Dermis blood vessel endothelial cell (primary cell): Measurements from ENCODE around the gene BEND7. TPM values are rescaled to one million over a fixed set of nuclear protein-coding genes. Genes with fewer than 3 reads are reported as not detected.
"Not testable (repeated sequence)": the region's sequence is repeated elsewhere in the genome, so short reads cannot be mapped to it uniquely, and the experiment has no call there.

Experiments
- DNase-seq: peaks from one replicate; pipeline ENCODE4 v3.0.0; 2010
- total RNA-seq: library from RNA; depleted of rRNA; stranded (reverse); fragments of >200 nt; gene quantifications from 2 replicates; pipeline ENCODE4 v1.2.3, GENCODE V29; 2014

Gene BEND7, protein sequence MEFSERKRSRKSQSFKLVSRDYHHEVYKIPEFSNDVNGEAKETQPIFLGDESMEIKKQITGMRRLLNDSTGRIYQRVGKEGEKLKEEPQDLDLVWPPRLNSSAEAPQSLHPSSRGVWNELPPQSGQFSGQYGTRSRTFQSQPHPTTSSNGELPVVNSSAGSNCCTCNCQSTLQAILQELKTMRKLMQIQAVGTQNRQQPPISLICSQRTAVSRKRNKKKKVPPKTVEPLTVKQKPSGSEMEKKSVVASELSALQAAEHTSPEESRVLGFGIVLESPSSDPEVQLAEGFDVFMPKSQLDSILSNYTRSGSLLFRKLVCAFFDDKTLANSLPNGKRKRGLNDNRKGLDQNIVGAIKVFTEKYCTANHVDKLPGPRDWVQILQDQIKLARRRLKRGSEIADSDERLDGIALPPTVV
- total RNA-seq = 14.2 and 15.3 TPM in 2 replicates

DNA sequence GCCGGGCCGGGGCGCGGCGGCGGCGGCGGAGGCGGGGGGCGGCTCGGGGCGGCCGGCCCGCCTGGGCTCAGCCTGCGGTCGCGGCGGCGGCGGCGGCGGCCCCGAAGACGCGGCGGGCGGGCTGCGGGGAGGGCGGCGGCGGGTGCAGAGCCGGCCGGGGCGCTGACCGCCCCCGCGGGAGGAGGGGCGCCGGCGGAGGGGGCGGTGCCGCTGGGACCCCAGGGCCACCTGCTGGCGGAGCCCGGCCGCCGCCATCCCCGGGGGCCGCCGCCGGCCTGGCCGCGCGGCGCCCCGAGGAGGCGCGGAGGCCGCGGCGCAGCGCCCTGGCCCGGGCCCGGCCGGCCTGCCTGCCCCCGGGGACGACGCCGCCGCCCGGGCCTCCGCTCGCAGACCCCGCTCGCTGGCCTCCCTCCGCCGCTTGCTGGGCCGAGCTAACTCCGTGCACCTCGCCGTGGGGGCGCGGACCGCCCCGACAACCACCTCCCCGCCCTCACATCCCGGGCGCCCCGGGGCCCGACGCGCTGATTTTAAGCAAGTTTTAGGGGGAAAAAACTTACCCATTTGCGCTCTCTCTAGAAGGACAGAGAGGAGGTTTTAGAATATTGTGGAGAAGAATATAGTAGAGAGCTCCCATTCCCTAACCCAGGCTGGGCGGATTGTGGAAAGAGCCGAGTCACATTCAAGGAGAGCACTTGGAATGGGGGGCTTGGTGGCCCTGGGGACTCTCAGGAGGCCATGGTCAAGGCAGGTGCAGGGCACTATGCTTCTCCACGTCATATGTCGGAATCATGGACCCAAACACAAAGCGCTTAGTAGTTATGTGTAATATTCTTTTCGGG, at the start of gene BEND7:
BEND7 (minus strand) TSS at position 140 of the 839 bp plus-strand sequence. CDS start 481 bp downstream, outside the sequence.
- peak; percentile 61 for DNase-seq

DNA sequence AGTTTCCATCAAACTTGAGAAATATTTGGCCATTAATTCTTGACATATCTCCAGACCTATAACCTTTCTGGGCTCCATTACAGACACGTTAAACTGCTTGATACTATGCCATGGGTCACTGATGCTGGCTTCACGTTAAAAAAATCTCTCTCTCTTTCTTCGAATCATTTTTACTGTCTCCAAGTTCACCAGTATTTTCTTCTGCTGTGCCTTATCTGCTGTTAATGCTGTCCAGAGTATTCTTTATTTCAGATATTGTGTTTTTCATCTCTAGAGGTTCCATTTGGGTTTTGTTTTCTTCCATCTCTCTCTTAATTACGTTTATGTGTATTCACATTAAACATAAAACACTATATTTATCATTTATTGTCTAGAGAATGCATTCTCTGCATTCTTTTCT, 45.1 kb upstream of the BEND7 start:
- DNase-seq = no peak

GRCh38 chr10:13571541-13571940, 42.7 kb upstream of the BEND7 start:
- DNase-seq = no peak

- no peak for DNase-seq
Observed at GRCh38 chr10:13567030-13567429, 38.2 kb upstream of the BEND7 start.

GRCh38 chr10:13564576-13564975, 35.8 kb upstream of the BEND7 start:
- no peak for DNase-seq

DNA sequence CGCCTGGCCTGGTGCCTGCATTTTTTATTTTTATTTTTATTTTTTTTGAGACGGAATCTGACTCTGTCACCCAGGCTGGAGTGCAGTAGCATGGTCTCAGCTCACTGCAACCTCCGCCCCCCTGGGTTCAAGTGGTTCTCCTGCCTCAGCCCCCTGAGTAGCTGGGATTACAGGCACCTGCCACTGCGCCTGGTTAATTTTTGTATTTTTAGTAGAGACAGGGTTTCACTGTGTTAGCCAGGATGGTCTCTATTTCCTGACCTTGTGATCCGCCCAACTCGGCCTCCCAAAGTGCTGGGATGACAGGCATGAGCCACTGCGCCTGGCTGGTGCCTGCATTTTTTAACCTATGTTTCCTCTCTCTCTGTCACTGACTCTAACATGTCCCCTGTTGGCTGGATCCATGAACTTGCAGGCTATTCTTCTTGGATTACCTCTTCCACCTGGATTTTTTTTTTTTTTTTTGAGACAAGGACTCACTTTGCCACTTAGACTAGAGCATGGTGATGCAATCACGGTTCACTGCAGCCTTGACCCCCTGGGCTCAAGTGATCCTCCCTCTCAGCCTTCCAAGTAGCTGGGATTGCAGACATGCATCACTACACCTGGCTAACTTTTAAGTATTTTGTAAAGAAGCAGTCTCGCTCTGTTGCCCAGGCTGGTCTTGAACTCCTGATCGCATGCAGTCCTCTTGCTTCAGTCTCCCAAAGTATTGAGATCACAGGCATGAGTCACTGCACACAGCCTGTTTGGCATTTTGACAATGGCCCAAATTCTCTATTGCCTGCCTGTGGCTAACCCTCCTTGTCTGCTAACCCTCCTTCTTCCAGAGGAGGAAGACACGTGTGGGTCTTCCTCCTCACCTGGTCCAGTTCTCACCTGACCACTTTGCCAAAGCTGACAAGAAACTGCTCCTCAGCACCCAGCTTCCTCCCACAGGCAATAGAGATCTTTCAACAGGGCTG, 34.9 kb upstream of the BEND7 start:
- DNase-seq = no peak

- no peak for DNase-seq
Observed at GRCh38 chr10:13560597-13560996, 31.8 kb upstream of the BEND7 start.

- no peak for DNase-seq
Observed at GRCh38 chr10:13559124-13559700, 30.4 kb upstream of the BEND7 start.

DNA sequence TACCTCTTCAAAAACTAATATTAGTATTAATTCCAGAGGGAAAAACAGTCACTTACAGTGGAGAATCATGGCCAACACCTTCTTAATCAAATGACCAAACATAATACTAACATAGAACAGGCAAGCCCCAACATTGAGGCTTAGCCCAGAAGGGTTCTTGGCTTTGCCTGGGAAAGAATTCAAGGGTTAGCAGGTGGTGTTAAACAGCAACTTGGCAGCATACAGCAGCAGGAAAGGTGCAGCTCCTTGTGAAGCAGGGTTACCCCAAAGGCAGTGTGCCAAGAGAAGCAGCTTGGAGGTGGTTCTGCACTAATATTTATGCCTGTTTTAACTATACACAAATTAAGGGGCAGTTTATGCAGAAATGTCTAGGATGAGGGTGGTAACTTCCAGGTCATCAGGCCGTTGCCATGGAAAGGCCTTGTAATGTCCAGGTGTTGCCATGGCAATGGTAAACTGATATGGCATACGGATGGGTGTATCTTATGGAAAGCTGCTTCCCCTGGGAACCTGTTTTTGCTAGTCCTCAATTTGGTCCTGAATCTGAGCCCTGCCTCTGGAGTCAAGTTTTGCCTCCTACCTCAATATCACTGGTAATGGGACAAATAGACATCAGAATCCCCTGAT, 27.2 kb upstream of the BEND7 start:
- no peak for DNase-seq

GRCh38 chr10:13550802-13551201, 22.0 kb upstream of the BEND7 start:
- DNase-seq = no peak

GRCh38 chr10:13542533-13542932, 13.7 kb upstream of the BEND7 start:
- DNase-seq = no peak

- DNase-seq = not testable (repeated sequence)
Observed at GRCh38 chr10:13537985-13538384, 9.2 kb upstream of the BEND7 start.

- peak; percentile 81 for DNase-seq
Observed at GRCh38 chr10:13536674-13537366, 8.0 kb upstream of the BEND7 start.

DNA sequence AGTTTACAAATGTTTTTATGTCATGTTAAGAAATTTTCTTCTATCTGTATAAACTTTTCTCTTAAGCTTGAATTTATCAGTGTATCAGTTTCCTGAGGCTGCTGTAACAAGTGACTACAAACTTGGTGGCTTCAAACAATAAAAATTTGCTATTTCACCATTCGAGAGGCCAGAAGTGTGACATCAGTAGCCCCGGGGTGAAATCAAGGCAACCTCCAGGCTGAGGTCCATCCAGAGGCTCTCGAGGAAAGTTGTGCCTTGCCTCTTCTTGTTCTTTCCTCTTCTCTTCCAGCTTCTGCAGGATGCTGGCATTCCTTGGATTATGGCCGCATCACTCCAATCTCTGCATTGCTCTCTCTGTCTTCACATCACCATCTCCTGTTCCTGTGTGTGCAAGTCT, 6.5 kb upstream of the BEND7 start:
- no peak for DNase-seq

DNA sequence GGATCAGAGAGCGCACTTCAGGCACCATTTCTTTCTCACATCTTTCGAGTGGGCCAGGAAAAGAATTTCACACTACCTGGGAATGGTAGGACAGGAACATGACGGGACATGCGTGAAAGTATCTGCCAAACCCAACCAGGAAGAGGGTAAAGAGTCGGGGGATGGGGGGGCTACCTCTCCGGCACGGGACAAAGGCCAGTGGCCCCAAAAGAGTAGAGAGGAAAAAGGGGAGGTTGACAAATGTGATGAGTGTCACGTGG, 830 bp upstream of the BEND7 start:
- DNase-seq = no peak

DNA sequence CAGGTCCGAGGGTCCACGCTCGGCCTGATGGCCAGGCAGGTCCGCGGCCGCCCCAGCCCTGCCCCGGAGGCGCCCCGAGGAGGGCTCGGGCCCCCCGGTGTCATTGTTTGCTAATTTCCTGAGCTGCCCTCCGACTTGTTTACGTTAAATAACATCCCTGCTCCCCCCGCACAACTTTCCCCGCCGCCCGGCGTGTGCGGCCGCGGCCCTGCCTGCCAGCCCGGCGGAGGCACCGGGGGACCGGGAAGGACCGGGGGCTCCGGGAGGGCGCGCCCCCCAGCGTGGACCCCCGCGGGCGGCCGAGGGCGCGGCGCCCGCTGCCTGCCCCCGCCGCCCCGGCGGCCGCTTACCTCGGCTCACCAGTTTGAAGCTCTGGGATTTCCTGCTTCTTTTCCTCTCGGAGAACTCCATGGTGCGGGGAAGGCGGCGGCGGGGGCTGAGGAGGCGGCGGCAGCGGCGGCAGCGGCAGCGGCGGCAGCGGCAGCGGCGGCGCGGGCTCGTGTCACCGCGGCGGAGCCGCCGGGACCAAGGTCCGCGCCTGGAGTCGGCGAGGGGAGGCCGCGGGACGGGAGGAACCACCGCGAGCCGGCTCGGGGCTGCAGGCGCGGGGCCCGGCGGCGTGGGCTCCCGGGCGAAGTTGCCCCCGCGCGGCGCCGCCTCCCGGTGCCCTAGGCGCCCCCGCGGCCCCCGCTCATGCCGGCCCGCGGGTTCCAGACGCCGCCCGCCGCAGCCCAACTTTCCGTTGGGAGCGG, 515 bp downstream of the BEND7 start:
- peak; percentile 30 for DNase-seq

- DNase-seq = peak; percentile 15
Observed at GRCh38 chr10:13527864-13528122, 1.0 kb downstream of the BEND7 start.

DNA sequence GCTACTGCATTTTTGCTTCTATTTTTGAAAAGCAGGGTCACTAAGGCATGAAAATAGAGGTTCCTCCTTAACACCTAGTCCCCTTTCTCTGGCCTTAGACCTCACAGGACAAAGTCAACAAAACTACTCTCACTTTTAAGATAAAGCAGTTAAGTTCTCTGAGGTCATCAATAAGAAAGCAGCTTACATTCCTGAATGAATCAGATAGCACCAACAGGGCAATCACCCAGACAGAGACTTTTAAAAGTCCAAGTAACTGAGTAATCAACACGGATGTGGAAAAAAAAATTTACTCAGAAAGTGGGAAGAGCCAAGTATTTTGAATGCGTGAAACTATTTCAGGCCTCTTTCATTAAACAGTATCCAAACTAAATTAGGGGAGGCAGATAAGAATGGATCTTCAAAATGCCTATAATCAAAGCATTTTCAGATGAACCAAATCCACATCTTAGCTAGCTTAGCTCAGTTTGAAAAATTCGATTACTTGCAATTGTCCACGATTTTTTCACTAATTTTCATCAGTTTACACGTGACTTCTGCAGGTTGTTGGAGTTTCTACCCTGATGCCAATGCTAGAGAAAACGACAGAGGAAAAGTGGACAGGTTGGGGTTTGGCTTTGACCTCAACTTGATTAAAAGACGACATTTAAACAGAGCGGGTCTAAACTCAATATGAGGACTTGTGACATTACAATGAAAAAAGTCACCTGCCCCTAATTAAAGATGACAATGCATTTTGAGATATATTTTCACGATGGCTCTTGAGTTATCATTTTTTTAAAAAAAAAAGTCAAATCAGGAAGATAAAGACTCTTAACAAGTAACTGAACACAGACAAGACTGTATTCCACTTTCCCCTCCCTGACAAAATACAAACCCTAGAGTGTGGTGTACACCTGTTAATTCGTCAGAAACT, 1.6 kb downstream of the BEND7 start:
- peak; percentile 79 for DNase-seq

DNA sequence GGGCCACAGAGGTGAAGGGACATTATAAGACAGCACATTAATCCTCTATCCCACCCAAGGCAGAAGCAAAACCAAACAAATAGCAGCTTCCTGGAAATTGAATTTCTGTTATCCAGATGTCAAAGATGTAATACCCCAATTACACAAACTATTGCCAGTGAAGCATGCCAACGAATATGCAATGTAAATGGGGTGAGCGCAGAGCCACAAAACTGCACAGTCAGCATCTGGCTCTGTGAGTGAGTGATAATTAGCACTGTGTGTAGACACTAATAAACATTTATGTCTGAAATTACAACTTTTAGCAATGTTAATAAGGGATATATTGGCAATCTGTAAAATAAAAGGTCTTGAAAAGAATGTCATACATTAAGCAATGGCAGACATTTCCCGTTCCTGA, 3.2 kb downstream of the BEND7 start:
- DNase-seq = no peak

DNA sequence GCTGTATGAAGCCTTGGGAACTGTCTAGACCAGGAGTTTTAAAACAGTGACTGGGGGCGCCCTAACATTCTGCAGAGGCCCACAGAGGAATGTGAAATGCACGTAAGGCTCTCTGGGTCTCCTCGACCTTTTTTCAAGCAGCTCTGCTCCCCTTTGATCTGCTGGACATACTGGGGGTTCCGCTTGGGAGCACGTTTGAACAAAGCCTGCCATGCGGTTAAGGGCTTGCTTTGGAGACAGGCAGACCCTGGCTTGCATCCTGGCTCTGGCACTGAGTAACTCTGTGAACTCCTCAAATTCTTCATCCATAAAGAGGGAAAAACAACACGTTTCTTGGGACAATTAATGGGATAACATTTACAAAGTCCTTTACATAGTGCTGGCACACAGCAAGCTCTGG, 7.8 kb downstream of the BEND7 start:
- DNase-seq = no peak
